PC-3 (cell line): ENCODE results near the gene NHP2.

ENCODE experiments used
- CTCF ChIP-seq: fragments of 300-600 bp; sonication (generic); conservative IDR thresholded peaks from 2 replicates; pipeline ENCODE4 v1.5.1; 2017; ENCODE audit warnings: antibody characterized with exemption, low read depth, mild to moderate bottlenecking, low read length
- EZH2 ChIP-seq: fragments of 300-600 bp; sonication (generic); IDR thresholded peaks from one replicate; pipeline ENCODE4 v1.6.1; 2017; ENCODE audit warnings: antibody characterized with exemption, mild to moderate bottlenecking, low read length; ENCODE audit not compliant: unreplicated experiment
- EZH2phosphoT487 ChIP-seq: fragments of 300-600 bp; sonication (generic); IDR thresholded peaks from 2 replicates; pipeline ENCODE4 v1.6.1; 2018; ENCODE audit warnings: mild to moderate bottlenecking, antibody characterized with exemption, low read length, borderline replicate concordance

- TF ChIP-seq CTCF (no peak), EZH2phosphoT487 (no peak), EZH2 (no peak)
Measured at GRCh38 chr5:178110511-178110910, 43.2 kb downstream of the NHP2 start.
